Progenitor cell of endocrine pancreas (in vitro differentiated cells): ENCODE measurements around the gene TRAPPC3. TPM values are rescaled to one million over a fixed set of nuclear protein-coding genes. Genes with fewer than 3 reads are reported as not detected.

Experiments used
- DNase-seq: peaks from one replicate; pipeline ENCODE4 v3.0.0; 2021; ENCODE audit warnings: low spot score; ENCODE audit not compliant: unreplicated experiment
- H3K27ac Mint-ChIP-seq: 2 replicates; pipeline ENCODE4 v1.8.0; 2021; ENCODE audit warnings: mild to moderate bottlenecking, moderate library complexity, mixed read lengths
- H3K27me3 Mint-ChIP-seq: 2 replicates; pipeline ENCODE4 v1.8.0; 2021; ENCODE audit warnings: mixed read lengths
- H3K36me3 Mint-ChIP-seq: 2 replicates; pipeline ENCODE4 v1.8.0; 2022; ENCODE audit warnings: mixed read lengths; ENCODE audit not compliant: insufficient read depth
- H3K4me1 Mint-ChIP-seq: 2 replicates; pipeline ENCODE4 v1.8.0; 2021; ENCODE audit warnings: low read depth, mixed read lengths
- H3K4me3 Mint-ChIP-seq: 2 replicates; pipeline ENCODE4 v1.8.0; 2021; ENCODE audit warnings: low read depth, mild to moderate bottlenecking, moderate library complexity, mixed read lengths
- H3K9me3 Mint-ChIP-seq: 2 replicates; pipeline ENCODE4 v1.8.0; 2021; ENCODE audit warnings: low read depth, mixed read lengths
- total RNA-seq: library from RNA; stranded (reverse); gene quantifications from 2 replicates; pipeline ENCODE4 v1.2.1, GENCODE V29; 2021
- TF ChIP-seq, protein P1 (sequence below): fragments of 200-600 bp; sonication (generic); IDR thresholded peaks from one replicate; pipeline ENCODE4 v1.5.0; 2021; ENCODE audit warnings: antibody characterized with exemption, mild to moderate bottlenecking; ENCODE audit not compliant: unreplicated experiment

TRAPPC3 gene
- total RNA-seq, 1 donor from 2014 or later = 63.6 TPM

DNA sequence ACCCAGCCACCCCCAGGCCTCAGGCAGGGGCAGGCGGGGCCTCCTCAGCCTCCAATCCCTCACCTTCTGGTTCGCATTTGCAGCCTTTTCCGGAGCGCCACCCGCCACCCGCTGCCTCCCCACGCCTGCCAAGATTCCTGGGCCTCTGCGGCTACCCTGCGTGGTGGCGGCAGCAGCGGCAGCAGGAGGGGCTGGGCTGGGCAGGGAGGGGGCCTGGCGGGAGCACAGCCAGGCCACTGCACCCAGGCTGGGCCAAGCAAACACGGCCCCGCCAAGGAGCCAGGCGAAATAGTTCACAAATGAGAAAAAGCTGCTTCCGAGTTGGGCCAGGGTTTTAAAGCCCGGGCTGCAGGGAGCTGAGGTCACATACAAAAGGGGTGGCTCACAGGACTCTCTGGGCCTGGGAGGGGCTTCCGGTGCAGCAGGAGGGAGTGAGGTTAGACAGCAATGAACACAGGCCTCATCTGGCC, 34.1 kb downstream of the TRAPPC3 start:
- Mint-ChIP-seq H3K27me3 (peaks cover 15% of the 10 kb centered on the region), H3K27ac (no peak overlapping the region), H3K4me3 (no peak overlapping the region), H3K36me3 (no peaks in the 10 kb centered on the region), H3K4me1 (no peaks in the 10 kb centered on the region), H3K9me3 (no peaks in the 10 kb centered on the region)
- TF ChIP-seq, protein P1, sequence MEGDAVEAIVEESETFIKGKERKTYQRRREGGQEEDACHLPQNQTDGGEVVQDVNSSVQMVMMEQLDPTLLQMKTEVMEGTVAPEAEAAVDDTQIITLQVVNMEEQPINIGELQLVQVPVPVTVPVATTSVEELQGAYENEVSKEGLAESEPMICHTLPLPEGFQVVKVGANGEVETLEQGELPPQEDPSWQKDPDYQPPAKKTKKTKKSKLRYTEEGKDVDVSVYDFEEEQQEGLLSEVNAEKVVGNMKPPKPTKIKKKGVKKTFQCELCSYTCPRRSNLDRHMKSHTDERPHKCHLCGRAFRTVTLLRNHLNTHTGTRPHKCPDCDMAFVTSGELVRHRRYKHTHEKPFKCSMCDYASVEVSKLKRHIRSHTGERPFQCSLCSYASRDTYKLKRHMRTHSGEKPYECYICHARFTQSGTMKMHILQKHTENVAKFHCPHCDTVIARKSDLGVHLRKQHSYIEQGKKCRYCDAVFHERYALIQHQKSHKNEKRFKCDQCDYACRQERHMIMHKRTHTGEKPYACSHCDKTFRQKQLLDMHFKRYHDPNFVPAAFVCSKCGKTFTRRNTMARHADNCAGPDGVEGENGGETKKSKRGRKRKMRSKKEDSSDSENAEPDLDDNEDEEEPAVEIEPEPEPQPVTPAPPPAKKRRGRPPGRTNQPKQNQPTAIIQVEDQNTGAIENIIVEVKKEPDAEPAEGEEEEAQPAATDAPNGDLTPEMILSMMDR = no peak
- no peak for DNase-seq

DNA sequence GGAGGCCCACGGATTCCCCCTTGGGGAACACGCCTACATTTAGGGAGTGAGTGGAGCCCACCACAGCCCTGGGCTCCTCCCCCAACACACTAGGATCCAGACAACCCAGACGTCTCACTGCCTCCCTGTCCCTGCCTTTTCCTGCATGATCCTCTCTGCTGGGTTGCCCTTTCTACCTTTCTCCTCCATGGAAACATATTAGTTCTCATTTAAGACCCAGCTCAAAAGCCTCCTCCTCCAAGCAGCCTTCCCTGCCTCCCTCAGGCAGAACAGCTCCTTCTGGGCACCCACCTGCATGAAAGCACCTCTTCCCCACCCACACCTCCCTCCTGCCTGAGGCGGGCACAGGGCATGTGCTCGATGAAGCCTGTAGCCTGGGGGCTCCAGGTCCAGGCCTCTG, 34.9 kb downstream of the TRAPPC3 start:
- no peaks in the 10 kb centered on the region for H3K4me1 Mint-ChIP-seq
- no peak overlapping the region for H3K4me3 Mint-ChIP-seq
- H3K27me3 Mint-ChIP-seq = peaks cover 12% of the 10 kb centered on the region
- no peak for DNase-seq
- no peaks in the 10 kb centered on the region for H3K9me3 Mint-ChIP-seq
- TF ChIP-seq, protein P1 = no peak
- no peaks in the 10 kb centered on the region for H3K36me3 Mint-ChIP-seq
- no peak overlapping the region for H3K27ac Mint-ChIP-seq

DNA sequence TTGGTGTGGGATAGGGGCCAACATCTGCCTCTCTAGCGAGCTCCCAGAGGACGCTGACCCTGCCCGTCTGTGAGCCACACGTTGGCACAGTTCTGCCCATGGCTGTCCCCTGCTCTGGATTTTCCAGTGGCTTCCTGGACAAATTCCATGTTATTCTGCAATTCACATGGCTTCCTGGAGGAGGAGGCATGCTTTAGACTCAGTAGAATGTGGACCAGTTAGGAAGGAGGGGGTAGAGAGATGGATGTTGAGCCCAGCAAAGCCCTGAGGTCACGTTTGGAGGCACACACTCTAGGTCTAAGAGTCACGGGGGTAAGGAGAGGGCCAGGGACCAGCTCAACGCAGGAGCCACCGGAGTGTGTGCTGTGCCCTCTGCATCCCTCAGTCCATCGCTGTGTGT, 36.5 kb downstream of the TRAPPC3 start:
- peaks cover 15% of the 10 kb centered on the region for H3K27me3 Mint-ChIP-seq
- no peak overlapping the region for H3K4me3 Mint-ChIP-seq
- H3K9me3 Mint-ChIP-seq = no peaks in the 10 kb centered on the region
- TF ChIP-seq, protein P1 = no peak
- no peak overlapping the region for H3K27ac Mint-ChIP-seq
- H3K36me3 Mint-ChIP-seq = no peaks in the 10 kb centered on the region
- no peak for DNase-seq
- no peaks in the 10 kb centered on the region for H3K4me1 Mint-ChIP-seq

DNA sequence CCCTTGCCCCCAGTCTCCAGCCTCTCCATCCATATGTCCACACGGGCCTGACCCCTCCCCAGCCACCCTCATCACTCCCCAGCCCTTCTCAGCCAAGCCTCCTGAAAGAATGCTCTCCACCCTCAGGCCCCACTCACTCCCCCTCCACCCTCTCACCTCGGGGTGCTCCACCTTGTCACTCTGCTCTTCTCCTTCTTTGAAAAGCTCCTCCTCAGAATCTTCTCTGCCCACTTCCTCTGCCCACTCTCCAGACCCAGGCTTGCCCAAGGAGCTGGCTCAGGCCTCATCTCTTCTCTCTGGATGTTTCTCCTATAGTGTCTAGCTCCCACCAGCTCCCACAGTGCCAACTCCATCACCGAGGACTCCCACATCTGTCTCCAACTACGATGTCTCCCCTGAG, 38.1 kb downstream of the TRAPPC3 start:
- Mint-ChIP-seq H3K9me3 (no peaks in the 10 kb centered on the region), H3K36me3 (no peaks in the 10 kb centered on the region), H3K27ac (no peak overlapping the region), H3K4me1 (no peaks in the 10 kb centered on the region), H3K4me3 (no peak overlapping the region), H3K27me3 (peaks cover 9% of the 10 kb centered on the region)
- TF ChIP-seq, protein P1 = no peak
- DNase-seq = no peak

DNA sequence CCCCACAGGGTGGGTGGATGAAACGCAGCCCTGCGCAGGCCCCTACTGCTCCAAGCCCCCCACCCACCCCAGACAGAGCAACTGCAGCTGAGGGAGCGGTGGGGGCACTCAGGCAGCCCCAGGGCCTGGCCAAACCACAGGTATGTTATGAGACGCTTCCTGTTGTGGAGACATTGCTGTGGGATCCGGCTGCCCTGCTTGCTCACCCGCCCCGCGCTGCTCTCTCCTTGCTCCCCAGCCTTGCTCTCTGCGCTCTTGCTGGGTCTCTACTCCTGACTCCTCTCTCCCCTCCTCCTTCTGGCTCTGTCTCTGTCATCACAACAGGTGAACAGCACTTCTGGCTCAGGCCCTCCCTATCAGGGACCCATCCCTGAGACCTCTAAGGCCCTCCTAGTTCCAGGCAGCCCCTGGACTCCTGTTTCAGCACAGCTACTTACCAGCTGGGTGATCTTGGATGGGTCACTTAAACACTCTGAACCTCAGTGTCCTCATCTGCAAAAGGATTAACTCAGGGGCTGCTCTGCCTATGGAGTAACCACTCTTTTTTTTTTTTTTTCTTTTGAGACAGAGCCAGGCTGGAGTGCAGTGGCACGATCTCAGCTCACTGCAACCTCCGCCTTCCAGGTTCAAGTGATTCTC, 40.1 kb downstream of the TRAPPC3 start:
- Mint-ChIP-seq H3K4me3 (no peak overlapping the region), H3K9me3 (no peaks in the 10 kb centered on the region), H3K27me3 (peaks cover 9% of the 10 kb centered on the region), H3K27ac (no peak overlapping the region), H3K4me1 (no peaks in the 10 kb centered on the region), H3K36me3 (no peaks in the 10 kb centered on the region)
- DNase-seq = no peak
- TF ChIP-seq, protein P1 = no peak
